HG03095 (cell line): ENCODE results near the gene YIF1B.
"Not testable (repeated sequence)": the region's sequence is repeated elsewhere in the genome, so short reads cannot be mapped to it uniquely, and the experiment has no call there.

ENCODE experiments used
- ATAC-seq: cut with Tn5 transposase; IDR thresholded peaks from one replicate; pipeline ENCODE4 v1.9.1; 2021; ENCODE audit warnings: moderate library complexity; ENCODE audit not compliant: unreplicated experiment

Gene YIF1B

GRCh38 chr19:38315657-38316476 is at the start of gene YIF1B:
Gene YIF1B, minus strand, starts transcription at chr19:38315947. Its CDS starts 30 bp downstream, at chr19:38315917.
- ATAC-seq = peak; percentile 78

- not testable (repeated sequence) for ATAC-seq
Observed at GRCh38 chr19:38362946-38363688, 47.4 kb upstream of the YIF1B start.

GRCh38 chr19:38362076-38362945 is 46.6 kb upstream of the YIF1B start:
- ATAC-seq = no peak

GRCh38 chr19:38361633-38362075 is 45.9 kb upstream of the YIF1B start:
- no peak for ATAC-seq

- ATAC-seq = no peak
Observed at GRCh38 chr19:38360839-38361631, 45.3 kb upstream of the YIF1B start.

GRCh38 chr19:38360351-38360750 is 44.6 kb upstream of the YIF1B start:
- ATAC-seq = no peak

- no peak for ATAC-seq
Observed at GRCh38 chr19:38359242-38360021, 43.7 kb upstream of the YIF1B start.

- ATAC-seq = no peak
Observed at GRCh38 chr19:38358071-38358470, 42.3 kb upstream of the YIF1B start.

GRCh38 chr19:38355728-38356725 is 40.3 kb upstream of the YIF1B start:
- no peak for ATAC-seq

- no peak for ATAC-seq
Observed at GRCh38 chr19:38352611-38353010, 36.9 kb upstream of the YIF1B start.

GRCh38 chr19:38351865-38352395 is 36.2 kb upstream of the YIF1B start:
- ATAC-seq = no peak

- no peak for ATAC-seq
Observed at GRCh38 chr19:38350883-38351282, 35.1 kb upstream of the YIF1B start.

- ATAC-seq = no peak
Observed at GRCh38 chr19:38346837-38347236, 31.1 kb upstream of the YIF1B start.

GRCh38 chr19:38340927-38341326 is 25.2 kb upstream of the YIF1B start:
- no peak for ATAC-seq

- not testable (repeated sequence) for ATAC-seq
Observed at GRCh38 chr19:38339011-38339410, 23.3 kb upstream of the YIF1B start.

GRCh38 chr19:38337360-38337653 is 21.6 kb upstream of the YIF1B start:
- ATAC-seq = no peak

GRCh38 chr19:38336638-38337359 is 21.1 kb upstream of the YIF1B start:
- ATAC-seq = peak; percentile 47
